B cell (primary cell): ENCODE measurements around the gene SPATA2.

ENCODE experiments used
- EZH2 ChIP-seq: IDR thresholded peaks from 2 replicates; pipeline ENCODE4 v1.6.1; 2012; ENCODE audit warnings: borderline replicate concordance, low read depth, mild to moderate bottlenecking, moderate library complexity, low read length; ENCODE audit not compliant: insufficient read depth, poor library complexity, severe bottlenecking
- TF ChIP-seq, protein P1 (sequence below): fragments of 200-600 bp; IDR thresholded peaks from one replicate; pipeline ENCODE4 v1.8.0; 2022; ENCODE audit warnings: antibody characterized with exemption, mild to moderate bottlenecking

DNA sequence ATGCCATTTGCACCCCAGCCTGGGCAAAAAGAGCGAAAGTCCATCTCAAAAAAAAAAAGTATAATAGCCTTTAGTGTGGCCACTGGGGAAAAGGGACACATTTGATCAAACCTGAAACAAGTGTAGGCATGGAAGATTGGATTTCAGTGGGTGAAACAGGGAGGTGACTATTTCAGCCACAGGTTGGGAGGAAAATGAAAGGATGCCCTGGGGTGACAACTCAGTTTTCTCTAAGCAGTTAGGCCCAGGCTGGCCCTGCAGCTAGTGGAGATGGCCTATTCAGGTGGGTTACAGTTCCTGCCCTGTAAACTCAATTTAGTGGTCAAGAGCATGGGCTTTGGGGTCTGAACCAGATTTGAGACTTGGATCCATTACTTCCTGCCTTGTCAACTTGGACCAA is 36.4 kb downstream of the SPATA2 start:
- TF ChIP-seq, protein P1, sequence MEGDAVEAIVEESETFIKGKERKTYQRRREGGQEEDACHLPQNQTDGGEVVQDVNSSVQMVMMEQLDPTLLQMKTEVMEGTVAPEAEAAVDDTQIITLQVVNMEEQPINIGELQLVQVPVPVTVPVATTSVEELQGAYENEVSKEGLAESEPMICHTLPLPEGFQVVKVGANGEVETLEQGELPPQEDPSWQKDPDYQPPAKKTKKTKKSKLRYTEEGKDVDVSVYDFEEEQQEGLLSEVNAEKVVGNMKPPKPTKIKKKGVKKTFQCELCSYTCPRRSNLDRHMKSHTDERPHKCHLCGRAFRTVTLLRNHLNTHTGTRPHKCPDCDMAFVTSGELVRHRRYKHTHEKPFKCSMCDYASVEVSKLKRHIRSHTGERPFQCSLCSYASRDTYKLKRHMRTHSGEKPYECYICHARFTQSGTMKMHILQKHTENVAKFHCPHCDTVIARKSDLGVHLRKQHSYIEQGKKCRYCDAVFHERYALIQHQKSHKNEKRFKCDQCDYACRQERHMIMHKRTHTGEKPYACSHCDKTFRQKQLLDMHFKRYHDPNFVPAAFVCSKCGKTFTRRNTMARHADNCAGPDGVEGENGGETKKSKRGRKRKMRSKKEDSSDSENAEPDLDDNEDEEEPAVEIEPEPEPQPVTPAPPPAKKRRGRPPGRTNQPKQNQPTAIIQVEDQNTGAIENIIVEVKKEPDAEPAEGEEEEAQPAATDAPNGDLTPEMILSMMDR: no peak
- TF ChIP-seq EZH2: no peak
